ENCODE measurements around the gene CTU2.

CTU2 gene

DNA sequence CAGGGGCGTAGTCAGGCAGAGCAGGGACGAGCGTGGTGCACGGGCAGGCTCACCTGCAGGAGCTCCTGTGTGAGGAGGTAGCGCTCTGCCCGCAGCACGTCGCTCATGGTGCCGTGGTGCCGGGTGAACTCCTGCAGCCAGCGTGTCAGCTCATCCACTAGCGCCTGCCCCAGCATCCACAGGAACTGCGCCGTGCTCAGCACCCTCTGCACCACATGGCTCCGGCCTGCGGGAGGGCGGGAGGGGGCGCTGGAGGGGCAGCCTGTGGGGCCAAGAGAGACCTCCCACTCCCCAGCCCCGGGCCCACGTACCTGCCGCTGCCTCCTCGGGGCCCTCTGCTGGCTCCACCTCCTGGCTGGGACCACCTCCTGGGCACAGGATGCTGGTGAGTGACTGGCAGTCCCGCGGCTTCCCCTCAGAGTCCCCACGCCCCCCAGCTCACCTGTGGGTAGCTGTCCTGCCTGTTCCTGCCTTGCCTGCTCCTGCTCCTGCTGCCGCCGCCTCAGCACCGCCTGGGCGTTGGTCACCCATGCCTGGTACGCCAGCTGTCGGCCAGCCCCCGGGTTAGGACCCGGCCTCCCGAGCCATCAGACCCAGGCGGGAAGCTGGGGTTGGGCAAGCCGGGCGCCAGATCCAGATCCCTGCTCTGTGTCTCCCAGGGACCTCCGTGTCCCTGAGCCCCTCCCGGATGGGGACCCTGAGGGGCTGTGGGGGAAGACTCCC lies 16.6 kb downstream of the CTU2 start:
- H3K4me3 ChIP-seq, result no peak overlapping the region
- no peak overlapping the region for H3K27ac ChIP-seq

DNA sequence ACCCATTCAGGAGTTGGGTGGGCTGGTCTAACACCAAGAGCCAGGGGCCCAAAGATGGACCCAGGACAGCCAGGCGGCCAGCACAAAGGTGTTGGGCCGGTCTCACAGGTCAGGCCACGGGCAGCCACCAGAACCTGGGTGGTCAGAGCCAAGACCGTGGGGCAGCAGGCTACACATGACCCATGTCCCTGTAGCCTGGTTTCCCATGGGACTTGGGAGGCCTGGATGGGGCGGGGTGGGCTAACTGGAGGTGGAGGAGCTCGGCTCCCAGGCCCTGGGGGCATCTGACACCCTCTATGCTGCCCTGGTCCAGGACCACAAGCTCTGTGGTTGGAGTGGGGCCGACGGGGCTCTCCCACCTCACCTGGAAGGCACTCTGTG lies 17.2 kb downstream of the CTU2 start:
- no peak overlapping the region for H3K27ac ChIP-seq
- no peak overlapping the region for H3K4me3 ChIP-seq

- no peak overlapping the region for H3K4me3 ChIP-seq
- H3K27ac ChIP-seq, result peak overlapping the region in 1 of 21 experiments; percentile 13
These were observed 17.6 kb downstream of the CTU2 start for GRCh38 chr16:88723911-88724310.

DNA sequence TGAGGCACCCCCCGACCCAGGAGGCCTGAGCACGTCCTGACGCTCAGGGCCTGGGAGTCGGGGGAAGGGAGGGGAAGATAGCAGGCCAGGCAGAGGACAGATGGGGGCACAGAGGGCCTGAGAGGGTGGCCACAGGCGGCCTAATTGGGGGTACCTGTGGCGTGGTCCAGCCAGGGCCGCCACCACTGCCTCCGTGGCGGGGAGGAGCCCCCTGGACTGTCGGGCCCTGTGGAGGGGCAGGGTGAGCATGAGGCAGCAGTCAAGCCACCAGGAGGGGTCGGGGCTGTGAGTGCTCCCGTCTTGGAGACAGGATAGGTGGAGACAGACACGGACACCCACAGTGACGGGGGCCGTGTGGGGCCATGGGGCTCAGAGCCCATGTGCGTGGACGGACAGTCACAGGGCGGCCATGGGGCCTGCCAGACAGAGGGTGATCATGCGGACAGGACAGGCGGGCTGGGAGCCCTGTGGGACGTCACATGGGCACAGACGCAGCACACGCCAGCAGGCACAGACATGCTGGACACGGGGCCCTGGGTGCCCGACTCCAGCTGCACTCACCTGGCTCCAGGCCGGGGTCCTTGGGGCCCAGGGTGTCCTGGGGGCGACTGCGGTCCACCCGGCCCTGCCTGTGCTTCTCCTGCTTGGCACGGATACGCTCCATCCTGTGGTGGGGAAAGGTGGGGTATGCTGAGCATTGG lies 18.7 kb downstream of the CTU2 start:
- Histone ChIP-seq H3K27ac (no peak overlapping the region), H3K4me3 (no peak overlapping the region)

DNA sequence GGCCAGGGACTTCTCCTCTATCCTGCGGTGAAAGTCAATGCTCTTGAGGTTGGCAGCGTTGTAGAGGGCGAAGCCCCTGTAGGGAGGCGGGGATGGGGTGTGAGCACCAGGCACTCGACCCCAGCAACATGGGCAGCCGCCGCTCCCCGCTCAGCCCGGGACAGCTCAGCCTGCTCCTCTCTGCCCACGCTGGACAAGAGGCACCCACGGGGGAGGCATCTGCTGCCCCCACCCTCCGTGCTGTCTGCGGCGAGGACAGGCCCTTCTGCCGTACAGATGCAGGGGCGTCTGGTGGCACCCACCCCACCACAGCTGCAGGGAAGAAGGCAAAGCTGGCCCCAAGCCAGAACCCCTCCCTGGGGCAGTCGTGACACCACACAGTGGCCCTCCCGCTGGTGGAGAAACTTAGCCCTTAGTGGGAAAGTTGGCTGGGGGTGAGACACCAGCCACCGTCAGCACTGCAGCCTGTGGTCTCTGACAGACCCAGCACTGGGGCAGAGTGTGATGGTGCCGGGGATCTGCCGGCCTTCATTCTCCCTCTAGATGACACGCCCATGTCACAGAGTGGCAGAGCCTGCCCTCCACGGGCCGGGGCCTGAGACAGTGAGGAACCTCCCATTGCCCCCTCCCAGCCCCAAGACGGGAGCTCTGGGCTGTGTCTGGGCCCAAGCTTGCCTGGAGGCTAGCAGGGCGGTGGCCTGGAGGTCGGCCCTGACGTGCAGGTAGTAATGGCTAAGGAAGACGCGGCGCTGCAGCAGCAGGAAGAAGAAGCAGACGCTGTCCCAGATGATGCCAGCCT lies 19.5 kb downstream of the CTU2 start:
- H3K27ac ChIP-seq, result no peak overlapping the region

GRCh38 chr16:88726408-88726749 lies 20.1 kb downstream of the CTU2 start:
- Histone ChIP-seq H3K27ac (no peak overlapping the region), H3K4me3 (no peak overlapping the region)

More for the DNA sequence above, 19.5 kb downstream of the CTU2 start:
- no peak overlapping the region for H3K4me3 ChIP-seq

GRCh38 chr16:88726981-88727380 lies 20.7 kb downstream of the CTU2 start:
- no peak overlapping the region for H3K27ac ChIP-seq

DNA sequence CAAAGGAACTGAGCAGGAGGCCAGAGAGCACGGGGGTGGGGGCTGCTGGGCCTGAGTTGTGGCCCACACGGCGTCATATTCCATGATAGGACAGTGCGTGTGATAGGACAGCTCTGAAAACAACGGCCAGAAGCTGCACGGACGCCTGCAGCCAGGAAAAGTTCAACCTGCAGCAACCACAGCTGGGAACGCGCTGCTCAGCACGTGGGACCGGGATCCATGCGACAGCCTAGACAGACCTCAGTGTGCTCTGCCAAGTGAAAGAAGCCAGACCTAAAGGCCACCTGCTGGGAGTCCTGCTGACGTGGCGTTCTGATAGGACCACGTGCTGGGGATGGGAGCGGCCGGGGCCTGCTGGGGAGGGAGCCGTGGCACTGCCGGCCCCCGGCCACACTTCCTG lies 21.6 kb downstream of the CTU2 start:
- Histone ChIP-seq H3K27ac (no peak overlapping the region), H3K4me3 (no peak overlapping the region)

More at GRCh38 chr16:88726981-88727380, 20.7 kb downstream of the CTU2 start:
- H3K4me3 ChIP-seq, result no peak overlapping the region

DNA sequence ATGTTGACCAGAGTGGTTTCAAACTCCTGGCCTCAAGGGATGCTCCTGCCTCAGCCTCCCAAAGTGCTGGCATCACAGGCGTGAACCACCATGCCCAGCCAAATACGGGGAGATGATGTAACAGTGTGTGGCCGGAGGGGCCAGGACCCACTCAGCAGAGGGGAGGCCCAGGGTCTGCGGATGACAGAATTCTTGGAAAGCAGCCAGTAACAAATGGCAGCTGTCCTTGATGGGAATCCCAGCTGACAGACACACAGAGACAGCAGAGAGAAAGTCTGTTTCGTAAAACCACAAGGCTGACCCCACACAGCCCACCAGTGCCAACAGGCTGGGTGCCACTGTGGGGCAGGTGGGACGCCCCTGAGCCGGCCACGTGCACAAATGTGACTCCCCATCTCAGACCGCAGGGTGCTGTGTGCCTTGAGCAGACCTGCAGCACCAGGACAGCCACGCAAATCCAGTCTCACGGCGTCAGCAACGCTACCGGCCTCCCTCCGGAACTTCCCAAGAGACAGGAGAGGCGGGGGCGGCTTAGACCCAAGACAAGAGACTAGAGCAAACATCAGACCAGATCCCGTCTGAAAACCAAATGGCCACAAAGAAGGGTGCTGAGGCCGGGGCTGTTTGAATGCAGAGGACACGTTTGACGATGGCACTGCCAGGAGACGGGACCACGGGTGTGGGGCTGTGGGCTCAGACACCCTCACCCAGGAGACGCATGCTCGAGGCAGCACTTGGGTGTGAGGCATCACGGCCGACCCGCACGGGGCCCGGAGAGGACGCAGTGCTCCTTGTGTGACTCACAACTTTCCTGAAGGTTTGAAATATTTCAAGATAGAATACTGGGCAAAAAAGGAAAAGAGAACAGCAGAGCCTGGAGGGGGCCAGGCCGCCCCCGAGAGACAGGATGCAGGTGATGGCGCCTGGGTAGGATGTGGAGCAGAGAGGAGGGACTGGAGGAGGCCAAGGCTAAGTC lies 24.6 kb downstream of the CTU2 start:
- Histone ChIP-seq H3K27ac (no peak overlapping the region), H3K4me3 (no peak overlapping the region)

- H3K27ac ChIP-seq, result no peak overlapping the region
- no peak overlapping the region for H3K4me3 ChIP-seq
These were observed 25.4 kb downstream of the CTU2 start for GRCh38 chr16:88731699-88732098.

GRCh38 chr16:88732172-88732960 lies 26.1 kb downstream of the CTU2 start:
- no peak overlapping the region for H3K27ac ChIP-seq
- H3K4me3 ChIP-seq, result no peak overlapping the region

DNA sequence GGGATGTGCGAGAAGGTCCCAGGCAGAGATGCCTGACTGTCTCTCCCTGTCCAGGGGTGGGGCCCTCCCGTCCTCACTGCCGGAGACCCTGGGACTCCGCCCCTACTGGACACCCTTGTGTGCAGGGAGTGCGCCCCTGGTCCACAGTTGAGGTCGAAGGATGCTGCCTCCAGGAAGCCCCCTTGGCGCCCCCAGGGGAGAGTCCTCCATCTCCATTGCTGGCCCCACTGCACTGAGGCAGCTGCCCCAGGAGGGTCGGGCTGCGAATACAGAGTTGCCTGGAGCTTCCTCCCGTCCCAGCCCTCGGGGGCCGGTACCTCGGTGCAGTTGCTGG lies 26.6 kb downstream of the CTU2 start:
- H3K4me3 ChIP-seq, result no peak overlapping the region
- H3K27ac ChIP-seq, result no peak overlapping the region

DNA sequence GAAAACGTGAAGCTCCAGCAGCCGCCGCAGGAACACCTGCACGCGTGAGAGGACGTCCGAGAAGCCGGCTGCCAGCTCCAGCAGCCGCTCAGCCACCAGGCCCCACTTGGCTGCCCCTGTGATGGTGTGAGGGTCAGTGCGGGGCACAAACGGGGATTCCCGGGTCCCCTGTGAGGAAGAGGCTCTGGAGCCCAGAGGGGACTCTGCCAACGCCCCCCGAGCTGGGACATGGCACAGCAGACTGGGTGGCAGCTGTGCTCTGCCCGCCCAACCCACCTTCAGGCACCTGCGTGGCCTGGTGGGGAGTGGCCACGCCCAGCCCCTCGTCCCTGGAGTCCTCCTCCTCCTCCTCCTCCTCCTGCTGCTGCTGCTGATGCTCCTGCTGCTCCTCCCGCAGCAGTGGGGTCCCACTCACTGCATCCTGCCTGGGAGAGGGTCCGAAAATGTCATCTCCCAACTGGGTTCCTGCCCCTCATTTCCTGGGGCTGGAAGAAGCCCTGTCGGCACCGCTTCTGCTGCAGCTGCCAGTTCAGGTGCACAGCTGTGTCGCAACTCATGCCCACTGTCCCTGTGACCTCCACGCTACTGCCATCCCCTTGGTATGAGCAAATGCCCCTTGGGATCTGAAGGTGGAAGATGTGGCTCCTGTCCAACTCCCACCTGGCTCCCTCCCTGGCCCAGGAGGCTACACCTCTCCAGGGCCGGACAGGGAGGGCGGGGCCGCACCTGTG lies 27.5 kb downstream of the CTU2 start:
- Histone ChIP-seq H3K27ac (no peak overlapping the region), H3K4me3 (no peak overlapping the region)

- H3K27ac ChIP-seq, result no peak overlapping the region
- no peak overlapping the region for H3K4me3 ChIP-seq
These were observed 28.0 kb downstream of the CTU2 start for GRCh38 chr16:88734361-88734728.

DNA sequence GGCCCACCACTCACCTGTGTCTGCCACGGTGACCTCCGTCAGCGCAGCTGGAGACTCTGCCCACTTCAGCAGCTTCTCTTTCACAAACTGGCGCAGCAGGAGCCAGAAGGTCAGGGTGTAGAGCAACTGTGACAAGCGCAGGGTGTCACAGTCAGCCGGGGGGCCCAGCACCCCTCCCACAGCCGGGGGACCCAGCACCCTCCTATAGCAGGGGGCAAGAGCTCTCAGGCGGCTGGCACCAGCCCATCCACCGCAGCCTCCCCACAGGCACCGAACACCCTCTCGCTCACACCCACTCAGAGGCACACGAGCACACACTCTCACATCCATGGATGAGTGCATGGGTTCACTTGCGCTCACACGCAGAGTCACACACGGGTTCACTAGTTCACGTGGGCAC lies 28.8 kb downstream of the CTU2 start:
- H3K27ac ChIP-seq, result no peak overlapping the region
- no peak overlapping the region for H3K4me3 ChIP-seq

- no peak overlapping the region for H3K27ac ChIP-seq
- H3K4me3 ChIP-seq, result no peak overlapping the region
These were observed 29.3 kb downstream of the CTU2 start for GRCh38 chr16:88735616-88736015.

GRCh38 chr16:88736088-88736487 lies 29.8 kb downstream of the CTU2 start:
- no peak overlapping the region for H3K4me3 ChIP-seq
- H3K27ac ChIP-seq, result no peak overlapping the region

GRCh38 chr16:88736496-88736895 lies 30.2 kb downstream of the CTU2 start:
- H3K4me3 ChIP-seq, result no peak overlapping the region
- H3K27ac ChIP-seq, result no peak overlapping the region

Data from skin epidermis (tissue), 12 donors.